SK-N-MC (cell line): Measurements from ENCODE around the gene BAD.
A peak's percentile ranks its signal among the peaks of the same experiment; 100 is the strongest.
"Not testable (repeated sequence)": the region's sequence is repeated elsewhere in the genome, so short reads cannot be mapped to it uniquely, and the experiment has no call there.

Experiments
- FOXP2 ChIP-seq: optimal IDR thresholded peaks from 2 replicates; pipeline ENCODE3; 2011; ENCODE audit warnings: mild to moderate bottlenecking, moderate library complexity; ENCODE audit not compliant: insufficient read depth; ENCODE audit errors: extremely low read length, control extremely low read depth
- POLR2AphosphoS5 ChIP-seq: IDR thresholded peaks from 2 replicates; pipeline ENCODE4 v1.6.1; 2012; ENCODE audit warnings: mild to moderate bottlenecking, low read depth, low read length, borderline replicate concordance

DNA sequence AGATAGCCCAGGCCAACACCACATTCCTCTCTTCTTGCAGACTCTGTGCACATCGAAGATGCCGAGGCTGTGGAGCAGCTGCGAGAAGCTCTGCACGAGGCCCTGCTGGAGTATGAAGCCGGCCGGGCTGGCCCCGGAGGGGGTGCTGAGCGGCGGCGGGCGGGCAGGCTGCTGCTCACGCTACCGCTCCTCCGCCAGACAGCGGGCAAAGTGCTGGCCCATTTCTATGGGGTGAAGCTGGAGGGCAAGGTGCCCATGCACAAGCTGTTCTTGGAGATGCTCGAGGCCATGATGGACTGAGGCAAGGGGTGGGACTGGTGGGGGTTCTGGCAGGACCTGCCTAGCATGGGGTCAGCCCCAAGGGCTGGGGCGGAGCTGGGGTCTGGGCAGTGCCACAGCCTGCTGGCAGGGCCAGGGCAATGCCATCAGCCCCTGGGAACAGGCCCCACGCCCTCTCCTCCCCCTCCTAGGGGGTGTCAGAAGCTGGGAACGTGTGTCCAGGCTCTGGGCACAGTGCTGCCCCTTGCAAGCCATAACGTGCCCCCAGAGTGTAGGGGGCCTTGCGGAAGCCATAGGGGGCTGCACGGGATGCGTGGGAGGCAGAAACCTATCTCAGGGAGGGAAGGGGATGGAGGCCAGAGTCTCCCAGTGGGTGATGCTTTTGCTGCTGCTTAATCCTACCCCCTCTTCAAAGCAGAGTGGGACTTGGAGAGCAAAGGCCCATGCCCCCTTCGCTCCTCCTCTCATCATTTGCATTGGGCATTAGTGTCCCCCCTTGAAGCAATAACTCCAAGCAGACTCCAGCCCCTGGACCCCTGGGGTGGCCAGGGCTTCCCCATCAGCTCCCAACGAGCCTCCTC lies 31.4 kb upstream of the BAD start:
- TF ChIP-seq POLR2AphosphoS5: peak; percentile 10; the same call in 1 of the 2 replicates
- TF ChIP-seq FOXP2: not testable (repeated sequence)
